ENCODE measurements around the gene LITAF.

- TF ChIP-seq ATF3 (CRISPR knock-in tag; conservative IDR thresholded peaks at IDR 0.05) (no peak), ZNF671 (CRISPR knock-in tag; IDR thresholded peaks at IDR 0.05) (no peak), CTCF (IDR thresholded peaks at IDR 0.05) (no peak), E2F4 (CRISPR knock-in tag; IDR thresholded peaks at IDR 0.05; ENCODE audit: borderline replicate concordance, low read depth) (no peak), USF2 (CRISPR knock-in tag; IDR thresholded peaks at IDR 0.05) (no peak)
These were observed 58.7 kb downstream of the LITAF start for GRCh38 chr16:11528053-11528452.
